T-cell (primary cell): ENCODE measurements around the gene USP3. TPM values are rescaled to one million over a fixed set of nuclear protein-coding genes. Genes with fewer than 3 reads are reported as not detected.
"Not testable (repeated sequence)": the region's sequence is repeated elsewhere in the genome, so short reads cannot be mapped to it uniquely, and the experiment has no call there.

Experiments used
- ATAC-seq, 4 experiments: fragments of 200-7000 bp in 3 of 4; fragments of 150-1000 bp in 1 of 4; cut with Tn5 transposase; replicated peaks in 1 of 4; 1 replicate in 3 of 4; 2 replicates in 1 of 4; pipeline ENCODE4 v1.10.0; 2021; ENCODE audit warnings: moderate library complexity in 3 of 4, mild to moderate bottlenecking in 2 of 4, moderate number of reproducible peaks in 1 of 4
- CTCF ChIA-PET, 2 donors: fragments of 300-600 bp; sonication (Branson Sonifier 250); formaldehyde crosslinking; loops; one replicate each; lab custom pipeline; 2022; ENCODE audit warnings: antibody characterized with exemption in 2 of 2; lab: Charles Lee
- POLR2A ChIA-PET, 2 donors: fragments of 300-600 bp; sonication (Branson Sonifier 250); formaldehyde crosslinking; loops; one replicate each; lab custom pipeline; 2022; ENCODE audit warnings: antibody characterized with exemption in 2 of 2; lab: Charles Lee
- DNase-seq, 35 experiments: peaks; one replicate each; pipeline versions ENCODE4 v3.0.0 to v3.0.0-alpha.2; 2013 to 2023
- H3K27ac ChIP-seq: one replicate; pipeline ENCODE4 v1.5.1; 2013; ENCODE audit warnings: low read length
- H3K27me3 ChIP-seq, 2 experiments: replicated peaks in 1 of 2; 1 replicate in 1 of 2; 2 replicates in 1 of 2; pipeline versions ENCODE4 v1.6.1 to v1.7.0; 2013; ENCODE audit warnings: low read length in 1 of 2, mixed read lengths in 1 of 2; ENCODE audit not compliant: control insufficient read depth in 2 of 2, insufficient read depth in 2 of 2; ENCODE audit errors: extremely low read depth in 1 of 2
- H3K36me3 ChIP-seq, 2 donors: 1 replicate in 1 of 2; 2 replicates in 1 of 2; pipeline versions ENCODE4 v1.6.1 to v1.7.0; 2013; ENCODE audit warnings: low read length in 1 of 2; ENCODE audit not compliant: control insufficient read depth in 2 of 2, insufficient read depth in 1 of 2; ENCODE audit errors: extremely low read depth in 1 of 2
- H3K4me1 ChIP-seq, 2 experiments: 1 replicate in 1 of 2; 2 replicates in 1 of 2; pipeline versions ENCODE4 v1.6.1 to v1.7.0; 2013; ENCODE audit warnings: low read length in 2 of 2, mixed read lengths in 1 of 2; ENCODE audit not compliant: insufficient read depth in 2 of 2, control insufficient read depth in 1 of 2; ENCODE audit errors: extremely low read depth in 1 of 2
- H3K4me3 ChIP-seq, 2 donors: 1 replicate in 1 of 2; 2 replicates in 1 of 2; pipeline versions ENCODE4 v1.5.1 to v1.7.0; 2013; ENCODE audit warnings: mild to moderate bottlenecking in 2 of 2, low read length in 1 of 2, moderate library complexity in 1 of 2; ENCODE audit not compliant: control insufficient read depth in 1 of 2; ENCODE audit errors: extremely low read depth in 1 of 2
- H3K9me3 ChIP-seq: 2 replicates; pipeline ENCODE4 v1.7.0; 2013
- H3K27ac Mint-ChIP-seq, 2 donors: one replicate each; pipeline ENCODE4 v1.8.0; 2020 to 2021; ENCODE audit warnings: mild to moderate bottlenecking in 2 of 2, mixed read lengths in 2 of 2
- H3K27me3 Mint-ChIP-seq, 2 donors: one replicate each; pipeline ENCODE4 v1.8.0; 2021 to 2022; ENCODE audit warnings: mixed read lengths in 2 of 2
- H3K36me3 Mint-ChIP-seq: one replicate; pipeline ENCODE4 v1.8.0; 2021; ENCODE audit warnings: mixed read lengths
- H3K4me1 Mint-ChIP-seq, 3 donors: one replicate each; pipeline ENCODE4 v1.8.0; 2020 to 2022; ENCODE audit warnings: mixed read lengths in 3 of 3, mild to moderate bottlenecking in 1 of 3
- H3K4me3 Mint-ChIP-seq, 3 donors: one replicate each; pipeline ENCODE4 v1.8.0; 2020 to 2022; ENCODE audit warnings: mild to moderate bottlenecking in 3 of 3, mixed read lengths in 3 of 3, moderate library complexity in 3 of 3
- H3K9me3 Mint-ChIP-seq, 3 donors: one replicate each; pipeline ENCODE4 v1.8.0; 2020 to 2022; ENCODE audit warnings: mixed read lengths in 3 of 3
- WGBS: methylation state at CpG from one replicate; pipeline ENCODE4 v1.1.5; 2013; ENCODE audit warnings: missing lambda C conversion rate; ENCODE audit not compliant: insufficient coverage; 5-methylcytosine and 5-hydroxymethylcytosine counted together
- total RNA-seq, 35 experiments: library from RNA in 6 of 35; stranded (reverse) in 6 of 35; fragments of 120-200 nt in 1 of 35; gene quantifications; one replicate each; pipeline versions ENCODE4 v1.2.1 to v1.2.4 and lab custom pipeline; 2013 to 2026

The USP3 gene
- total RNA-seq, 5 donors from 2014 or later (not counting 1 experiment from before 2014, with no cell fraction given) = 123 to 265 (median 130) TPM

DNA sequence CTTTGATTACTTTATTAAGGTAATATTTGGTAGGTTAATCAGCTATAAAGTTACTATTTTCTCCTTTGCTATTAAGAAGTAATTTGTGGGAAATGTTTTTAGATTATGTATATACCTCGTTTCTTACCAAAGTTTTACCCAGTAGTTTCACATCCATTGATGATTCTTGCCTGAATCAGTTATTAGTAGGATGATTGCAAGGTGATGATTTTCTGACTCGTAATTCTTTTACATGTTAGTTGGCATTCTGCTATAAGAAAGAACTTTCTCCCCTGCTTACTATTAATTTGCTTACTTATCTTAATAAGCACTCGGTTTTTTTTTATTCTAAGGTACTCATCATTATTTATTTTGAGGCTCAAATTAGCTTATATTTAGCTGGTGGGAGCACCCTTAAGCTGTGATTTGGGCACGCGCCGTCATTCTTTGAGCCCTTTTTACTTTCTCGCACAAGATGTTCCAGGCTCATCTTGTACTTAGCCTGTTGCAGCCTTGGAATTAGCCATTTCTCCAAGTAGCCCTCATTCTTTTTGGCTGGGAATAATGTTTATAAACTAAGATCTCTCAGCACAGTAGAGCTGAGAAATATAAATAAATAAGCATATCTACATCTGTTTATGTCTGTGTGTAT, 15.3 kb downstream of the USP3 start:
- peak overlapping the region in 2 of 3 donors; percentile 13 to 54 for H3K4me3 Mint-ChIP-seq
- POLR2A ChIA-PET = interaction anchor here (0.7 to 2.5 kb wide), 4 partner anchors 12 to 93 kb away, joined by 4 to 16 read pairs (median 8); no protein-coding TSS in a partner anchor
- no peak overlapping the region for H3K27ac ChIP-seq
- H3K9me3 Mint-ChIP-seq = no peaks in the 10 kb centered on the region
- DNase-seq (no peak), ATAC-seq (no peak)
- no peaks in the 10 kb centered on the region for H3K36me3 ChIP-seq
- H3K36me3 Mint-ChIP-seq = no peaks in the 10 kb centered on the region
- peaks cover 43 to 50% of the 10 kb centered on the region in 2 experiments for H3K4me1 ChIP-seq
- CTCF ChIA-PET = interaction anchor here (0.5 to 1.4 kb wide), 8 partner anchors 9 to 228 kb away, joined by 3 to 5 read pairs (median 4); no protein-coding TSS in a partner anchor
- H3K27me3 ChIP-seq = no peaks in the 10 kb centered on the region
- H3K9me3 ChIP-seq = no peaks in the 10 kb centered on the region
- peaks cover 95 to 99% (median 96%) of the 10 kb centered on the region in 3 donors for H3K4me1 Mint-ChIP-seq
- WGBS = no CpG with 5 or more reads among the region's 7 CpGs
- H3K4me3 ChIP-seq = no peak overlapping the region
- no peaks in the 10 kb centered on the region for H3K27me3 Mint-ChIP-seq
- H3K27ac Mint-ChIP-seq = no peak overlapping the region

DNA sequence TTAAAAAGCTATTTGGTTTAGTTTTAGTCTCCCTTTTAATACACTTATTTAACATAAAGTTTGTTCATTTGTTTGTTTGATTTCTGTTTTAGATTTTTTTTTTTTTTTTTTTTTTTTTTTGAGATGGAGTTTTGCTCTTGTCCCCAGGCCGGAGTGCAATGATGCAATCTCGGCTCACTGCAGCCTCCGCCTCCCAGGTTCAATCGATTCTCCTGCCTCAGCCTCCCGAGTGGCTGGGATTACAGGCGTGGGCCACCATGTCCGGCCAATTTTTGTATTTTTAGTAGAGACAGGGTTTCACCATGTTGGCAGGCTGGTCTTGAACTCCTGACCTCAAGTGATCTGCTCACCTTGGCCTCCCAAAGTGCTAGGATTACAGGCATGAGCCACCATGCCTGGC, 16.1 kb downstream of the USP3 start:
- H3K27ac Mint-ChIP-seq, H3K4me3 ChIP-seq: not testable (repeated sequence)
- peaks cover 95 to 99% (median 96%) of the 10 kb centered on the region in 3 donors for H3K4me1 Mint-ChIP-seq

DNA sequence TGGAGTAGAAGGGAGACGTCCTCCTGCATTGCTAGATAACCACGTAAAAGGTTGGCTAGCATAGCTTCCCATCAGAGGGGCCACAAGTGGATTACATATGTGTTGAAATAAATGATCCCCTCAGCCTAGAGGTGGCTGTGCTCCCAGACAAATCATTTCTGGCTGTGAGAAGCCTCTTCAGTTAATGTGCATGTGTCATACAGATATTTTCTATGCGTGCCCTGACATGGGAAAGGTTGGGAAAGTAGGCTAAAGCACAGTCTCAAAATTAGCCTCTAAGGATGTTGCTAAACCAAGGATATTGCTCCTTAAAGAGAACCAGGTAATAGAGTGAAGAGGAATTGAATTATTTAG, 17.8 kb downstream of the USP3 start:
- no peak for DNase-seq
- H3K4me3 Mint-ChIP-seq = peak overlapping the region in 2 of 3 donors; percentile 15 to 54
- ChIA-PET POLR2A (interaction anchor here in 1 of 2 donors (0.7 kb wide), 1 partner anchor 19 kb away, joined by 3 read pairs; no protein-coding TSS in a partner anchor), CTCF (interaction anchor here in 1 of 2 donors (0.9 to 2.3 kb wide), 3 partner anchors 12 to 56 kb away, joined by 3 to 9 read pairs (median 7); no protein-coding TSS in a partner anchor)
- Histone ChIP-seq H3K4me1 (peaks cover 35 to 51% of the 10 kb centered on the region in 2 experiments), H3K36me3 (no peaks in the 10 kb centered on the region), H3K27me3 (no peaks in the 10 kb centered on the region), H3K27ac (no peak overlapping the region), H3K9me3 (no peaks in the 10 kb centered on the region), H3K4me3 (no peak overlapping the region)
- no peak for ATAC-seq
- H3K9me3 Mint-ChIP-seq = no peaks in the 10 kb centered on the region
- H3K36me3 Mint-ChIP-seq = peaks cover 8% of the 10 kb centered on the region
- peaks cover 95 to 99% (median 95%) of the 10 kb centered on the region in 3 donors for H3K4me1 Mint-ChIP-seq
- H3K27me3 Mint-ChIP-seq = no peaks in the 10 kb centered on the region
- no peak overlapping the region for H3K27ac Mint-ChIP-seq
- 100% methylated on average over 1 of the region's 3 CpGs for WGBS

More for the DNA sequence above, 16.1 kb downstream of the USP3 start:
- H3K36me3 ChIP-seq, H3K9me3 ChIP-seq, ATAC-seq, DNase-seq, H3K27me3 ChIP-seq, H3K9me3 Mint-ChIP-seq, H3K27ac ChIP-seq, H3K27me3 Mint-ChIP-seq, H3K36me3 Mint-ChIP-seq: not testable (repeated sequence)
- peaks cover 45 to 46% of the 10 kb centered on the region in 2 experiments for H3K4me1 ChIP-seq
- H3K4me3 Mint-ChIP-seq = peak overlapping the region in 1 of 3 donors; percentile 54
- POLR2A ChIA-PET = interaction anchor here (0.7 to 2.5 kb wide), 4 partner anchors 13 to 94 kb away, joined by 4 to 16 read pairs (median 8); no protein-coding TSS in a partner anchor
- CTCF ChIA-PET = interaction anchor here (0.6 to 1.2 kb wide), 5 partner anchors 13 to 227 kb away, joined by 3 to 5 read pairs (median 3); no protein-coding TSS in a partner anchor
- WGBS = 96% methylated on average over 5 of the region's 7 CpGs

DNA sequence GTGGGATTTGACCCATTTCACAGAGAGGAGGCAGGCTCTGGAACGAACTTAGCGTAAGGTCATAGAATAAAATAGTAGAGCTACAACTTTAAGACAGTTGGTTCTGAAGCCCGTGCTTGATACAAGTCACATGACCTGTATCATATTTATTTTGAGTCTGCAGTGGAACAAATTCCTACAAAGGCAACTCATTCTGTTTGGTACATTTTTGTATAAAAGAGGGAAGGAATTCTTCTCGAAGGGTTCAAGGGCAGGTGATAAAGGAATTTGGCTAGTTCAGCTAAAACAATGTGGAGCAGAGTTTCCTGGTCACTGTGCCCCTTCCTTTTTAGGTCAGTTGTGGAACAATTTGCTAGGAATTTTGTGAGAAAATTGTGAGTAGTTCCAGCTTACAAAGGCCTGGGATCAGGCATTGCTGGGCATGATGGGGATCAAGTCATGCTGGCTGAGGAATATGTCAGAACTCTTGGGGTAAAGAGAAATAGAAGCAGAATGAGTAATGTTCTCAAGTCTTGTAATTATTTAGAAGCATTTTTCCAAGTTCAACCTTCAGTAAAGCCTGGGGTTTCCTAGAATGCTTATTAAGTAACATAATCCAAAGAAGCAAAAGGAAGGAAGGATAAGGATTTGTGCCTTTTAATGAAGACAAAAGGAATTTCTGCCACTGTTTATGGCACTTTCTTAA, 19.1 kb downstream of the USP3 start:
- H3K4me3 ChIP-seq = no peak overlapping the region

DNA sequence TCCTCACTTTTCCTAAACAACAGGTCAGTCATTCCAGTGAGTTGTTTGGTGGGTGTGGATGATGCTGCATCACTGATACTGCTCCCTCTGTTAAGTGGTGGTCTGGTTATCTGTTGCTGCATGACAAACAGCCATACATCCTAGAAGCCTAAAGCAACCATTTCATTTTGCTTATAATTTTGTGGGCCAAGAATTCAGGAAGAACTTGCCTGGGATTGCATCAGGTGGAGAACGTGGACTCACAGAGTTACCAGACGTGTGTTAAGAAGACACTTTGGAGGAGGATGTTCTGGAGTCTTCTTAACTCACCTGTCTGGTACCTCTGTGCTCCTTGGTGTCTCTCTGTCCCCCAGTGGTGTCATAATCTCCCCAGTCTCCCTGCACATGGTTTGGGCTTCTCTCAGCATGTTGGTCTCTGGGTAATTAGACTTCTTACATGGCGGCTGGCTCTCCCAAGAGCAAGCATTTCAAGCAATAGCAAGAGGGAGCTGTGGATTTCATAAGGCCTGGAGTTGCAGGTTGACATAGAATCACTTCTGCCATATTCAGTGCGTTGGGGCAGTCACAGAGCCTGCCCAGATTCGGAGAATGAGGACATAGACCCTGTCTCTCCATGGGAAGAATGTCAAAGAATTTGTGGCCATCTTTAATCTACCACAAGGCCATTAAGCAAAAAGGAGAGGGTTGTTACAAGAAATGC, 20.1 kb downstream of the USP3 start:
- DNase-seq (no peak), ATAC-seq (no peak)
- H3K27me3 Mint-ChIP-seq = no peaks in the 10 kb centered on the region
- POLR2A ChIA-PET = interaction anchor here in 1 of 2 donors (0.9 kb wide), 1 partner anchor 16 kb away, joined by 3 read pairs; no protein-coding TSS in a partner anchor
- H3K27me3 ChIP-seq = no peaks in the 10 kb centered on the region
- no peaks in the 10 kb centered on the region for H3K36me3 ChIP-seq
- no peak overlapping the region for H3K27ac ChIP-seq
- no peaks in the 10 kb centered on the region for H3K9me3 ChIP-seq
- H3K27ac Mint-ChIP-seq = peak overlapping the region in 1 of 2 donors; percentile 3
- 88% methylated on average over 3 of the region's 5 CpGs for WGBS
- H3K4me1 ChIP-seq = peaks cover 31 to 46% of the 10 kb centered on the region in 2 experiments
- CTCF ChIA-PET = no interaction called here
- no peak overlapping the region for H3K4me3 ChIP-seq
- H3K4me3 Mint-ChIP-seq = peak overlapping the region in 2 of 3 donors; percentile 14 to 42
- H3K4me1 Mint-ChIP-seq = peaks cover 95 to 99% (median 96%) of the 10 kb centered on the region in 3 donors
- no peaks in the 10 kb centered on the region for H3K9me3 Mint-ChIP-seq
- peaks cover 15% of the 10 kb centered on the region for H3K36me3 Mint-ChIP-seq

More for the DNA sequence above, 19.1 kb downstream of the USP3 start:
- Histone ChIP-seq H3K27ac (no peak overlapping the region), H3K27me3 (no peaks in the 10 kb centered on the region), H3K9me3 (no peaks in the 10 kb centered on the region), H3K4me1 (peaks cover 30 to 49% of the 10 kb centered on the region in 2 experiments), H3K36me3 (no peaks in the 10 kb centered on the region)
- Mint-ChIP-seq H3K27me3 (no peaks in the 10 kb centered on the region), H3K9me3 (no peaks in the 10 kb centered on the region), H3K4me3 (peak overlapping the region in 2 of 3 donors; percentile 21 to 42), H3K36me3 (peaks cover 15% of the 10 kb centered on the region), H3K27ac (no peak overlapping the region), H3K4me1 (peaks cover 96 to 99% (median 96%) of the 10 kb centered on the region in 3 donors)
- WGBS = 93% methylated on average over 3 of the region's 4 CpGs
- no peak for DNase-seq
- ATAC-seq = no peak
- ChIA-PET POLR2A (interaction anchor here in 1 of 2 donors (0.8 to 1.4 kb wide), 3 partner anchors 9 to 47 kb away, joined by 3 to 6 read pairs (median 4); no protein-coding TSS in a partner anchor), CTCF (interaction anchor here in 1 of 2 donors (1.0 to 2.3 kb wide), 5 partner anchors 13 to 57 kb away, joined by 3 to 9 read pairs (median 4); no protein-coding TSS in a partner anchor)
